H1 (cell line): Measurements from ENCODE around the gene FBN2. TPM values are rescaled to one million over a fixed set of nuclear protein-coding genes. Genes with fewer than 3 reads are reported as not detected.
A peak's percentile ranks its signal among the peaks of the same experiment; 100 is the strongest.

Experiments used
- FOSL1 ChIP-seq: IDR thresholded peaks from 2 replicates; pipeline ENCODE4 v1.6.1; 2011; ENCODE audit warnings: mild to moderate bottlenecking, low read depth, low read length, moderate library complexity; ENCODE audit not compliant: insufficient read depth
- KDM4A ChIP-seq: IDR thresholded peaks from one replicate; pipeline ENCODE4 v1.7.1; 2012; ENCODE audit warnings: low read depth, mild to moderate bottlenecking, moderate library complexity, low read length, inconsistent platforms; ENCODE audit not compliant: severe bottlenecking
- RAD21 ChIP-seq, 2 experiments: IDR thresholded peaks in 1 of 2; conservative IDR thresholded peaks in 1 of 2; 2 replicates each; pipeline ENCODE4 v1.6.1; 2011; ENCODE audit warnings: low read depth in 2 of 2, low read length in 2 of 2, improper control_type of control experiment in 1 of 2, inconsistent platforms in 1 of 2, mild to moderate bottlenecking in 1 of 2, moderate library complexity in 1 of 2
- RXRA ChIP-seq: IDR thresholded peaks from 2 replicates; pipeline ENCODE4 v1.6.1; 2011; ENCODE audit warnings: low read depth, mild to moderate bottlenecking, low read length, moderate library complexity; ENCODE audit not compliant: insufficient read depth
- SUZ12 ChIP-seq: fragments of 200-600 bp; sonication (generic); IDR thresholded peaks from 2 replicates; pipeline ENCODE4 v1.6.1; 2012; ENCODE audit warnings: mild to moderate bottlenecking, inconsistent platforms, low read length, moderate library complexity, mixed read lengths
- ZNF274 ChIP-seq: IDR thresholded peaks from 2 replicates; pipeline ENCODE4 v1.7.0; 2012; ENCODE audit warnings: low read length, borderline replicate concordance; ENCODE audit errors: extremely low read depth
- polyA plus RNA-seq, 7 experiments: library from polyadenylated mRNA; depleted of rRNA in 3 of 7; stranded (reverse) in 5 of 7; unstranded in 2 of 7; fragments of >200 nt in 5 of 7; fragments of 200-250 nt in 2 of 7; gene quantifications; 1 replicate in 5 of 7; 2 replicates in 1 of 7; 4 replicates in 1 of 7; pipeline versions ENCODE4 v1.2.1 to v1.2.3, GENCODE V29; 2011 to 2013; ENCODE audit warnings: missing spikeins in 2 of 7, mixed read lengths in 2 of 7
- total RNA-seq: library from RNA; stranded (reverse); fragmentation: NEBNext Ultra II Directional; extraction: Animal tissue kit (Norgen Biotek cat#: 25700); gene quantifications from 2 replicates; pipeline ENCODE4 v1.2.1, GENCODE V29; 2021
- TF ChIP-seq, protein P1 (sequence below): fragments of 300-600 bp; sonication (generic); IDR thresholded peaks from 2 replicates; pipeline ENCODE4 v1.7.1; 2012; ENCODE audit warnings: low read length, moderate library complexity, mild to moderate bottlenecking, inconsistent platforms; ENCODE audit not compliant: insufficient replicate concordance
- TF ChIP-seq, protein P2 (sequence below): IDR thresholded peaks from 2 replicates; pipeline ENCODE4 v1.6.1; 2012; ENCODE audit warnings: inconsistent platforms

FBN2 gene
- total and polyA plus RNA-seq, 2 of the 8 experiments (the other 6 are each of a cell fraction or from before 2014, with no cell fraction given): 14.1 to 16.3 TPM

GRCh38 chr5:128537221-128537999, 635 bp downstream of the FBN2 start (continued):
- TF ChIP-seq, protein P1, sequence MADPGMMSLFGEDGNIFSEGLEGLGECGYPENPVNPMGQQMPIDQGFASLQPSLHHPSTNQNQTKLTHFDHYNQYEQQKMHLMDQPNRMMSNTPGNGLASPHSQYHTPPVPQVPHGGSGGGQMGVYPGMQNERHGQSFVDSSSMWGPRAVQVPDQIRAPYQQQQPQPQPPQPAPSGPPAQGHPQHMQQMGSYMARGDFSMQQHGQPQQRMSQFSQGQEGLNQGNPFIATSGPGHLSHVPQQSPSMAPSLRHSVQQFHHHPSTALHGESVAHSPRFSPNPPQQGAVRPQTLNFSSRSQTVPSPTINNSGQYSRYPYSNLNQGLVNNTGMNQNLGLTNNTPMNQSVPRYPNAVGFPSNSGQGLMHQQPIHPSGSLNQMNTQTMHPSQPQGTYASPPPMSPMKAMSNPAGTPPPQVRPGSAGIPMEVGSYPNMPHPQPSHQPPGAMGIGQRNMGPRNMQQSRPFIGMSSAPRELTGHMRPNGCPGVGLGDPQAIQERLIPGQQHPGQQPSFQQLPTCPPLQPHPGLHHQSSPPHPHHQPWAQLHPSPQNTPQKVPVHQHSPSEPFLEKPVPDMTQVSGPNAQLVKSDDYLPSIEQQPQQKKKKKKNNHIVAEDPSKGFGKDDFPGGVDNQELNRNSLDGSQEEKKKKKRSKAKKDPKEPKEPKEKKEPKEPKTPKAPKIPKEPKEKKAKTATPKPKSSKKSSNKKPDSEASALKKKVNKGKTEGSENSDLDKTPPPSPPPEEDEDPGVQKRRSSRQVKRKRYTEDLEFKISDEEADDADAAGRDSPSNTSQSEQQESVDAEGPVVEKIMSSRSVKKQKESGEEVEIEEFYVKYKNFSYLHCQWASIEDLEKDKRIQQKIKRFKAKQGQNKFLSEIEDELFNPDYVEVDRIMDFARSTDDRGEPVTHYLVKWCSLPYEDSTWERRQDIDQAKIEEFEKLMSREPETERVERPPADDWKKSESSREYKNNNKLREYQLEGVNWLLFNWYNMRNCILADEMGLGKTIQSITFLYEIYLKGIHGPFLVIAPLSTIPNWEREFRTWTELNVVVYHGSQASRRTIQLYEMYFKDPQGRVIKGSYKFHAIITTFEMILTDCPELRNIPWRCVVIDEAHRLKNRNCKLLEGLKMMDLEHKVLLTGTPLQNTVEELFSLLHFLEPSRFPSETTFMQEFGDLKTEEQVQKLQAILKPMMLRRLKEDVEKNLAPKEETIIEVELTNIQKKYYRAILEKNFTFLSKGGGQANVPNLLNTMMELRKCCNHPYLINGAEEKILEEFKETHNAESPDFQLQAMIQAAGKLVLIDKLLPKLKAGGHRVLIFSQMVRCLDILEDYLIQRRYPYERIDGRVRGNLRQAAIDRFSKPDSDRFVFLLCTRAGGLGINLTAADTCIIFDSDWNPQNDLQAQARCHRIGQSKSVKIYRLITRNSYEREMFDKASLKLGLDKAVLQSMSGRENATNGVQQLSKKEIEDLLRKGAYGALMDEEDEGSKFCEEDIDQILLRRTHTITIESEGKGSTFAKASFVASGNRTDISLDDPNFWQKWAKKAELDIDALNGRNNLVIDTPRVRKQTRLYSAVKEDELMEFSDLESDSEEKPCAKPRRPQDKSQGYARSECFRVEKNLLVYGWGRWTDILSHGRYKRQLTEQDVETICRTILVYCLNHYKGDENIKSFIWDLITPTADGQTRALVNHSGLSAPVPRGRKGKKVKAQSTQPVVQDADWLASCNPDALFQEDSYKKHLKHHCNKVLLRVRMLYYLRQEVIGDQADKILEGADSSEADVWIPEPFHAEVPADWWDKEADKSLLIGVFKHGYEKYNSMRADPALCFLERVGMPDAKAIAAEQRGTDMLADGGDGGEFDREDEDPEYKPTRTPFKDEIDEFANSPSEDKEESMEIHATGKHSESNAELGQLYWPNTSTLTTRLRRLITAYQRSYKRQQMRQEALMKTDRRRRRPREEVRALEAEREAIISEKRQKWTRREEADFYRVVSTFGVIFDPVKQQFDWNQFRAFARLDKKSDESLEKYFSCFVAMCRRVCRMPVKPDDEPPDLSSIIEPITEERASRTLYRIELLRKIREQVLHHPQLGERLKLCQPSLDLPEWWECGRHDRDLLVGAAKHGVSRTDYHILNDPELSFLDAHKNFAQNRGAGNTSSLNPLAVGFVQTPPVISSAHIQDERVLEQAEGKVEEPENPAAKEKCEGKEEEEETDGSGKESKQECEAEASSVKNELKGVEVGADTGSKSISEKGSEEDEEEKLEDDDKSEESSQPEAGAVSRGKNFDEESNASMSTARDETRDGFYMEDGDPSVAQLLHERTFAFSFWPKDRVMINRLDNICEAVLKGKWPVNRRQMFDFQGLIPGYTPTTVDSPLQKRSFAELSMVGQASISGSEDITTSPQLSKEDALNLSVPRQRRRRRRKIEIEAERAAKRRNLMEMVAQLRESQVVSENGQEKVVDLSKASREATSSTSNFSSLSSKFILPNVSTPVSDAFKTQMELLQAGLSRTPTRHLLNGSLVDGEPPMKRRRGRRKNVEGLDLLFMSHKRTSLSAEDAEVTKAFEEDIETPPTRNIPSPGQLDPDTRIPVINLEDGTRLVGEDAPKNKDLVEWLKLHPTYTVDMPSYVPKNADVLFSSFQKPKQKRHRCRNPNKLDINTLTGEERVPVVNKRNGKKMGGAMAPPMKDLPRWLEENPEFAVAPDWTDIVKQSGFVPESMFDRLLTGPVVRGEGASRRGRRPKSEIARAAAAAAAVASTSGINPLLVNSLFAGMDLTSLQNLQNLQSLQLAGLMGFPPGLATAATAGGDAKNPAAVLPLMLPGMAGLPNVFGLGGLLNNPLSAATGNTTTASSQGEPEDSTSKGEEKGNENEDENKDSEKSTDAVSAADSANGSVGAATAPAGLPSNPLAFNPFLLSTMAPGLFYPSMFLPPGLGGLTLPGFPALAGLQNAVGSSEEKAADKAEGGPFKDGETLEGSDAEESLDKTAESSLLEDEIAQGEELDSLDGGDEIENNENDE: no peak
- TF ChIP-seq KDM4A: peak; percentile 35
- TF ChIP-seq FOSL1: no peak
- no peak for TF ChIP-seq RXRA
- no peak for TF ChIP-seq RAD21 (IDR thresholded peaks at IDR 0.05 in 1 of 2, conservative IDR thresholded peaks at IDR 0.05 in 1 of 2; ENCODE audit: low read depth in 2 of 2, low read length in 2 of 2)
- TF ChIP-seq, protein P2, sequence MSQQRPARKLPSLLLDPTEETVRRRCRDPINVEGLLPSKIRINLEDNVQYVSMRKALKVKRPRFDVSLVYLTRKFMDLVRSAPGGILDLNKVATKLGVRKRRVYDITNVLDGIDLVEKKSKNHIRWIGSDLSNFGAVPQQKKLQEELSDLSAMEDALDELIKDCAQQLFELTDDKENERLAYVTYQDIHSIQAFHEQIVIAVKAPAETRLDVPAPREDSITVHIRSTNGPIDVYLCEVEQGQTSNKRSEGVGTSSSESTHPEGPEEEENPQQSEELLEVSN: peak; percentile 56
- TF ChIP-seq SUZ12: peak; percentile 76; the same call in 1 of the 2 replicates
- TF ChIP-seq ZNF274: no peak
